ENCODE data around the gene TEKT1.
"Not testable (repeated sequence)": the region's sequence is repeated elsewhere in the genome, so short reads cannot be mapped to it uniquely, and the experiment has no call there.

- TF ChIP-seq CTCF (conservative IDR thresholded peaks at IDR 0.05; ENCODE audit: low read depth, low read length); EZH2phosphoT487 (IDR thresholded peaks at IDR 0.05; ENCODE audit: borderline replicate concordance, low read length): not testable (repeated sequence)
These were observed 14.6 kb upstream of the TEKT1 start for GRCh38 chr17:6846138-6846537.
